Umbilical cord (tissue), 2 donors: Measurements from ENCODE around the gene SCLT1. TPM values are rescaled to one million over a fixed set of nuclear protein-coding genes. Genes with fewer than 3 reads are reported as not detected.
"Not testable (repeated sequence)": the region's sequence is repeated elsewhere in the genome, so short reads cannot be mapped to it uniquely, and the experiment has no call there.

ENCODE experiments used
- DNase-seq: peaks from one replicate; pipeline ENCODE4 v3.0.0-alpha.2; 2015; ENCODE audit warnings: low spot score
- total RNA-seq: library from RNA; depleted of rRNA; stranded (reverse); fragments of >200 nt; gene quantifications from one replicate; pipeline ENCODE4 v1.2.3, GENCODE V29; 2014; ENCODE audit warnings: low replicate concordance; ENCODE audit not compliant: insufficient read depth

Gene SCLT1
- total RNA-seq, 1 donor from 2014 or later: 42.4 TPM

DNA sequence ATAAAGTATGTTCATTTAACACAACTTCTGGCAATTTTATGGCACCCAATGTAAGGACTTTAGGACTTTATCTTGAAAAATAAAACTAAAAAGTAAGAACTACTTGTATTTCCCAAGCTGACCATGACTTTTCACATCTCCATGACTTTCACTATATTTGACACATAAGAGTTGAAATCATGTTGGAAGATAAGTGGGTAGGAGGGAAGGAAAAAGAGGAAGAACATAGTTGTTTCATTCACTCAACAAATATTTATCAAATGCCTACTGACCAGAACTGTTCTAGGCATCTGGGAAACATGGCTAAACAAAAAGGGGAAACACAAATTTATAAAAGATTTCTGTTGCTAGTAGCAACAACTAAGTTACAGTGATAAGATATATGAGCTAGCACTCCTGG, 16.0 kb downstream of the SCLT1 start:
- no peak for DNase-seq

GRCh38 chr4:129069537-129069936, 23.8 kb downstream of the SCLT1 start:
- not testable (repeated sequence) for DNase-seq

DNA sequence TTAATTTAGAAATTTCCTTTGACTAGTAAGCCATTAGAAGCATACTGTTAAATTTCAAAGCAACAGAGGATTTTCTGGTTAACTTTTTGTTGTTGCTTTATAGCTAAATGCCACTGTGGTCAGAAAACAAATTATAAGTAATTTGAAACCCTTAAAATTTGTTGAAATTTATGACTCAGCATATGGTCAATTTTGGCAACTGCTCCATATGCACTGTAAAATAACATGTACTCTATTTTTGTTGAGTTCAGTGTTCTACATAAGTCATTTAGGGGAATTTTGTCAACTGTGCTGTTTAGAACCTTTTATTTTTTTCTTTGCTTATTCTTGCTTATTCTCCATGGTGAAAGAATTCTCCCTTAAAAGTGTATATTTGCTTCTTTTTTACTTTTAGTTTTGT, 28.6 kb downstream of the SCLT1 start:
- DNase-seq: no peak

GRCh38 chr4:129063640-129064039, 29.7 kb downstream of the SCLT1 start:
- no peak for DNase-seq

DNA sequence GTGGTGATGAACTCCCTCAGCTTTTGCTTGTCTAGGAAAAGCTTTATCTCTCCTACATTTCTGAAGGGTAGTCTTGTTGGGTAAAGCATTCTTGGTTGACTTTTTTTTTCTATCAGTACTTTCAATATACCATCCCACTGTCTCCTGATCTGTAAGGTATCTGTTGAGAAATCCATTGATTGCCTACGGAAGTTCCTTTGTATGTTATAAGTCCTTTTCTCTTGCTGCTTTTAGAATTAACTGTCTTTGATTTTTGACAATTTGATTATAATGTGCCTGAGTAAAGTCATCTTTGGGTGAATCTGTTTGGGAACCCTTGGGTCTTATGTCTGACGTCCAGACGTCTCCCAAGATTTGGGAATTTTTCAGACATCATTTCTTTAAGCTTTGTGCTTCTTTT, 30.8 kb downstream of the SCLT1 start:
- no peak for DNase-seq

DNA sequence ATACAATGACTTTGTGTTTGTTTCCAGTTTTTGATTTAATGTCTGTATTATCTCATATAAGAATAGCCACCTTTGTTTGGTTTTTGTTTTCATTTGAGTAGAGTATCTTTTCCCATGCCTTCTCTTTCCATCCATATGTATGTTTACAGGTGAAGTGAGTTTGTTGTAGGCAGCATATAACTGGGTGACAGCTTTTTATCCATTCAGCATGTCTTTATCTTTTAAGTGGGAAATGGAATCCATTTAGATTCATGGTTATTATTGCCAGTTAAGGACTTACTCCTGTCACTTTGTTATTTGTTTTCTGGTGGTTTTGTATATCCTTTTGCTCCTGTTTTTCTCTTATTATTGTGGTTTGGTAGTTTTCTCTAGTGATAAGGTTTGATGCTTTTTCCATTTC, 34.3 kb downstream of the SCLT1 start:
- DNase-seq: no peak

- DNase-seq: no peak
Observed at GRCh38 chr4:129046055-129046959, 47.0 kb downstream of the SCLT1 start.

GRCh38 chr4:129043523-129043922, 49.8 kb downstream of the SCLT1 start:
- DNase-seq: peak; percentile 13

DNA sequence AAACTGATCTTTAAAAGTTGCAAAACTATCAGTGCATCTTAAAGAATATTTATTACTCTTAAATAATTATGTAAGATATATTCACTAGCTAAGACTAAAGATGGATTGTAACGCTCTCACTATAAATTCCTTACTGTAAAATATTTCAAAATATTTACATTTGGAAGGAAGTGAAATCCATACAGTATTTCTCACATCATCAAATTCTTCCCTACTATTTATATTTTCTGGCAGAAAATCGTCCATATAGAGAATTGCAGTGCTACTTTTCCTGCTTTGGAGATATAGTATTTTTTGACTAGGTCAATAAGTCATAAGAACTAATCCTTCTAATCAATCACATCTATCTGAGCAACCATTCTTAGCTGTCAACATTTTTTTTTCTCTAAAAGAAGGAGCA, 52.9 kb downstream of the SCLT1 start:
- DNase-seq: no peak

DNA sequence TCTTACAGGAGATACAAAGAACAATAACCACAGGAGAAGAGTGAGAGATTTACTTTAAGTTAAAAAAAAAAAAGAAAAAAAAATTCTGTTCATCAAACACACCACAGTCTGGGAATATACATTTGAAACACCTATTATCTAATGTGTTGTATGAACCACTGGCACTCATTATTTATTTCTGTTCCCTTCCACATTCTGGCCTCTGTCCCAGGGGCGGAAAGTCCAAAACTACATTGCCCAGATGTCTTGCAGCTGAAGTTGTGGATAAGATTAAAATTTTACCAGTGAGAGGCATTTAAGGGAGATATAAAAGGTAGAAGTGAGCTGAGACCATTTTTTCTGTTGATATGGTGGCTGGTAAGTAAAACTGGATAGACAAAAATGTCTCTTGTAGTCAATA, 56.2 kb downstream of the SCLT1 start:
- DNase-seq: no peak

DNA sequence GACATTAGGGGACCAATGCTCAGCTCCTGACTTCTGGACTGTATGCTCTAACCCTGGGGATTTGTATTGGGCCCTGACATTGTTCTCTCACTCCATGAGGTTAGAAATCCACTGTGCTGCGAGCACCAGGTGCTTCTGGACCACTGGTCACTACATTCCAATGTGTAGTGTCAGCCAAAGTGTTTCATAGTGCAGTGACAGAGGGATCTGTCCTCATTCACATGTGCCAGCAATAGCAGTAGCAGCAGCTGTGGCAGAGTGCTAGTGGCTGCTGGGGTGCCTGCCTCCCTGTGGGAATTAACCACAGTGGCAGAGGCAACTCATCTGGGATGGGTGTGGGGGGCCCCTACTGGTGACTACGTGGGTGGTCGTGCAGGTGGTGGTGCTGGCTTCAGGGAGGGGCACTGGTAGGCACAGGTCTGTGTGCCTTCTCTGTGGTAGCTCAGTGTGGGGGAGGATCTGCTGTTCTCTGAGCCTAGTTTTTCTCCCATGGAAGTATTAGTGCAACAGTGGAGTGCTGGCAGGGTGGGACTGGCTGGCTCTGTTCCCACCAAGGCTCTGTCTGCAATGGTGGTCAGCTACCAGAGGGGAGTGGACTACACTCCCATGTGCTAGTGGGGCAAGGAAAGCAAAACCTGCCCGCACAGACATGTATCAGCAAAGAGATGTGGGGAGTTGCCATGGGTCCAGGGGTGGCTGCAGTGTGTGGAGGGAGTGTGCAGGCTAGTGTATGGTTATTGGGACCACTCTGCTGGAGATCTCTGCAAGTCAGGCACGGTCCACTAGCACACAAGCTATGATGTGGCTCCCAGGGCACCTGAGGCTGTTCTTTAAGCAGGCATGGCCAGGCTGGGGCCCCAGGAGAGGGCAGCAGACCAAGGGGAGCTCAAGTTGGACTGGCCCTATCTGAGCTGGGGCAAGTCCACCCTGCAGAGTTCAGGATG, 78.5 kb downstream of the SCLT1 start:
- no peak for DNase-seq

DNA sequence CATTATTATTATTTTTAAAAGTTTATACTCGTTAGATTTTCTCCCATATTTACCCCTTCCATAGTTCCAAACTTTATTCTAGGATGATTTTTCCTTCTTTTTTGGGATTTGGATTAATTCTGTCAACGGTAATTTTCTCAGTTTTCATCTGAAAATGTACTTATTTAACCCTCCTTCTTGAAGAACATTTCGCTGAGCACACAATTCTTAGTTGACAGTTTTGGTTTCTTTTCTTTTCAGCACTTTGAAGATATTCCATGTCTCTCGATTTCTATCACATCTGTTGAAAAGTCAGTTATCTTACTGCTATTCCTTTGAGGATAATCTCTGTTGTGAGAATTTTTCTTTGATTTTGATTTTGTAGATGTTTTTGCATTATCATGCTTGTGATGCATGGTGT, 85.2 kb downstream of the SCLT1 start:
- DNase-seq: no peak

GRCh38 chr4:128986908-128987307, 106.4 kb downstream of the SCLT1 start:
- DNase-seq: no peak

DNA sequence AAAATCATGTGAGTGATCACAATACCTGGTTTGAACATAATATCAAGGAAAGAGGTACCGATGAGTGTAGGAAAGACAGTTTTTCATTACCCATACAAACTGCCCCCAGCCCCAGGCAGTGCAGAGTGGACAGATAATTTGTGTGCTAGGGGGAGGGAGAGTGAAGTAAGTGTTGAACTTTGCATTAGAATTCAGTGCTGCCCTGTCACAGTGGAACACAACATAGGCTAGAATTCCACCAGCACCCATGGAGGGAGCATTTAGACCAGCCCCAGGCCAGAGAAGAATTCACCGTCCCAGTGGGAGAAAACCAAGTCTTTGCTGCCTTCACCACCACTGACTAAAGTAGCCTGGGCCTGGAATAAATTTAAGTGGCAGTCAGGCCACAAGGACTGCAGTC, 107.3 kb downstream of the SCLT1 start:
- DNase-seq: no peak

GRCh38 chr4:128983771-128984485, 109.4 kb downstream of the SCLT1 start:
- no peak for DNase-seq

DNA sequence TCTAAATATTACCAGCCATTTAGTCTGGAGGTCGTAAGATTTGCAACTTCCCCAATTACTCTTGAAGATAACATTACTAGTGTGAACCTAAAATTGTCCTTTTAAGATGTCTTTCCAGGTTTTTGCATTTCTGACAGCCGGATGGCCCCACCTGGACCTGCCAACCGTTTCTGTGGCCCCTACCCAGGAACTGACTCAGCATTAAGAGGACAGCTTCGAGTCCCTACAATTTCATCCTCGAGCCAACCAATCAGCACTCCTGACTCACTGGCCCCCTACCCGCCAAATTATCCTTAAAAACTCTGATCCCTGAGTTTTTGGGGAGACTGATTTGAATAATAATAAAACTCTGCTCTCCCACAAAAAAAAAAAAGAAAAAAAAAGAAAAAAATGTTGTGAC, 112.0 kb downstream of the SCLT1 start:
- no peak for DNase-seq

GRCh38 chr4:128980816-128981326, 112.5 kb downstream of the SCLT1 start:
- DNase-seq: no peak

- DNase-seq: peak; percentile 68
Observed at GRCh38 chr4:128979934-128980333, 113.4 kb downstream of the SCLT1 start.

DNA sequence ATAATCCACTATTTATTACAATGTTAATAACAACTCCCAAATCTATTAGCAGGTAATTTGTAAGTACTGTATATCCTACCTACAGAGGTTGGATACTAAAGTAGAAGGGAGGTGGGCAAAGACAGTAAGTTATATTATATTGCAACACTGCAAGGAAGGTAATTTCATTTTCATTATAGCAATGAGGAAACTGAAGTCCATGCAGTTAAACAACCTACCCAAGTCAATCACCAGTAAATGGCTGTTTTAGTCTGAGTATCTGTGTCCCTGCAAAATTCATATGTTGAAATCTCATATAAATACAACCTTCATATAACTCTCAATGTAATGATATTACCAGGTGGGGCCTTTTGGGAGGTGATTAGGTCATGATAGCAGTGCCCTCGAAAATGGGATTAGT, 114.4 kb downstream of the SCLT1 start:
- DNase-seq: no peak

DNA sequence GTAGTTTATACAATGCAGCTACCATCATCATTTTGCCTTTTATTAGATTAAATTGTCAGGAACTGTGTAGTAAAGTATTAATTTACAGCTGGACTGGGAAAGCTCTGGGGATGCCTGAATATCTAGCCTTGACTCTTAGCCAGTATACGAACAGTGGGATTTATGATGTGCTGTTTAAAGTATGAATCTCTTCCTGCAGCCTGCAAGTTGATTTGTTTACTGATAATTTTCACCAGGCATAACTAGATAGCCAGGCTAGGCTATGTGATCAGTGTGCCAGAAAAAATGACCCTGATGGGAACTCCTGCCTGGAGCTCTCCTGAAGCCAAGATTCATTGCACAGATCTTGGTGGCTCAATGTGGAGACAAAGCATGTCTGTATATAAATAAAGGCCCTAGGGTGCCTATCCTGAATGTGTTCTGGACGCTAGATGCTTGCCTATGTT, 119.2 kb downstream of the SCLT1 start:
- peak; percentile 65 for DNase-seq

DNA sequence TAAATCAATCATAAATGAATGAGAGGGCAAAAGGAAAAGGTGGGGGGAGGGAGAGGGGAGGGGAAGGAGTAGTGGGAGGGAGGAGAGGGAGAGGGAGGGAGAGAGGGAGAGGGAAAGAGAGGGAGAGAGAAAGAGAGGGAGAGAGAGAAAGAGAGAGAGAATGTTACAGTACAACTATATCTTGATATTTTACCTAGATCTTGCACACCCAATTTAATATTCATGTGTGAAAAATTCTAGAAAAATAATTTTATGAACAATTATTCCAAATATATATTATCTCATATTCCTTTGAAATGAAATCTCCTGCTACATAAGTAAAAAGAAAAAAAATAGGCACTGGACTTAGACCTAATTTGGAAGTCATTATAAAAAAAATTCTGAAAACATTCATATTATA, 120.0 kb downstream of the SCLT1 start:
- DNase-seq: no peak

- DNase-seq: no peak
Observed at GRCh38 chr4:128961405-128961804, 131.9 kb downstream of the SCLT1 start.
